Calu3 (cell line): ENCODE measurements around the gene ZNF57. TPM values are rescaled to one million over a fixed set of nuclear protein-coding genes. Genes with fewer than 3 reads are reported as not detected.
A peak's percentile ranks its signal among the peaks of the same experiment; 100 is the strongest.
"Not testable (repeated sequence)": the region's sequence is repeated elsewhere in the genome, so short reads cannot be mapped to it uniquely, and the experiment has no call there.

Source experiments
- BruUV-seq: library from RNA; stranded (reverse); fragments of 400-500 nt; replicated peaks from 2 replicates; lab custom pipeline; 2021; lab: Mats Ljungman, UMichigan
- CTCF ChIA-PET: fragments of 300-600 bp; sonication (Branson Sonifier 250); formaldehyde crosslinking; loops from one replicate; lab custom pipeline; 2022; ENCODE audit warnings: antibody characterized with exemption; lab: Charles Lee
- DNase-seq: peaks from one replicate; pipeline ENCODE4 v3.0.0; 2022
- H3K27ac Mint-ChIP-seq: one replicate; pipeline ENCODE4 v1.8.0; 2022; ENCODE audit warnings: mixed read lengths; ENCODE audit not compliant: unreplicated experiment
- H3K27me3 Mint-ChIP-seq: one replicate; pipeline ENCODE4 v1.8.0; 2022; ENCODE audit warnings: mixed read lengths; ENCODE audit not compliant: unreplicated experiment
- H3K36me3 Mint-ChIP-seq: one replicate; pipeline ENCODE4 v1.8.0; 2022; ENCODE audit warnings: mild to moderate bottlenecking, moderate library complexity, mixed read lengths; ENCODE audit not compliant: insufficient read depth, unreplicated experiment
- H3K4me1 Mint-ChIP-seq: one replicate; pipeline ENCODE4 v1.8.0; 2022; ENCODE audit warnings: mild to moderate bottlenecking, low read depth, mixed read lengths; ENCODE audit not compliant: unreplicated experiment
- H3K4me3 Mint-ChIP-seq: one replicate; pipeline ENCODE4 v1.8.0; 2022; ENCODE audit warnings: mild to moderate bottlenecking, low read depth, moderate library complexity, mixed read lengths; ENCODE audit not compliant: unreplicated experiment
- H3K9me3 Mint-ChIP-seq: one replicate; pipeline ENCODE4 v1.8.0; 2022; ENCODE audit warnings: low read depth, mixed read lengths; ENCODE audit not compliant: unreplicated experiment
- CTCF ChIP-seq: fragments of 200-600 bp; IDR thresholded peaks from one replicate; pipeline ENCODE4 v1.8.0; 2022; ENCODE audit warnings: antibody characterized with exemption; ENCODE audit not compliant: unreplicated experiment
- intact Hi-C: fragments of 100-400 bp; cut with micrococcal nuclease; formaldehyde crosslinking; loops from one replicate; pipeline ENCODE4 v1.10.0; 2022; ENCODE audit not compliant: unreplicated experiment
- total RNA-seq: library from RNA; stranded (reverse); gene quantifications from 2 replicates; pipeline ENCODE4 v1.2.3, GENCODE V29; 2022

ZNF57 gene
- total RNA-seq, 1 experiment from 2014 or later: 6.0 TPM

DNA sequence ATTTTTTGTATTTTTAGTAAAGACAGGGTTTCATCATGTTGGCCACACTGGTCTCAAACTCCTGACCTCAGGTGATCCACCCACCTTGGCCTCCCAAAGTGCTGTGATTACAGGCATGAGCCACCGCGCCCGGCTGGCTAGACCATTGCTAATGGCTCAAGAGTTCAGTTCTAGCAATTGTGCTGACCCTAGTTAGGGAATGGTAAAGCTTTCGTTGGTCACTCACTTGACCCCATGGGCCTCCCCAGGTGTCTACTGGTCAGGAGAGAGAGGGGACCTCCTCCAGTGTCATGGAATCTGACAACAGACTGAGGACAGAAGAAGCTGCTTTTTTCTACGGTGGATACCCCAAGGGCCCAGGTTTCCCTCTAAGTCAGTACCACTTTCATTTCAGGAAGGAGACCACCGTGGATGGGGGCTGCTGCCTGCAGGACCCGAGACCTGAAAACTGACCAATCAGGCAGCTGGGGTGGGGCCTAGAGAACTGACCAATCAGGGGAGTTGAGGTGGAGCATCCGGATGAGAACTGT lies 34.2 kb upstream of the ZNF57 start:
- H3K4me3 Mint-ChIP-seq: no peak overlapping the region
- peaks cover 9% of the 10 kb centered on the region for H3K4me1 Mint-ChIP-seq
- no peaks in the 10 kb centered on the region for H3K36me3 Mint-ChIP-seq
- no peak for TF ChIP-seq CTCF
- no peak overlapping the region for H3K27ac Mint-ChIP-seq
- BruUV-seq: no TSS peak
- peaks cover 12% of the 10 kb centered on the region for H3K9me3 Mint-ChIP-seq
- H3K27me3 Mint-ChIP-seq: no peaks in the 10 kb centered on the region
- CTCF ChIA-PET: no interaction called here
- intact Hi-C loops: no loop called here
- DNase-seq: no peak

DNA sequence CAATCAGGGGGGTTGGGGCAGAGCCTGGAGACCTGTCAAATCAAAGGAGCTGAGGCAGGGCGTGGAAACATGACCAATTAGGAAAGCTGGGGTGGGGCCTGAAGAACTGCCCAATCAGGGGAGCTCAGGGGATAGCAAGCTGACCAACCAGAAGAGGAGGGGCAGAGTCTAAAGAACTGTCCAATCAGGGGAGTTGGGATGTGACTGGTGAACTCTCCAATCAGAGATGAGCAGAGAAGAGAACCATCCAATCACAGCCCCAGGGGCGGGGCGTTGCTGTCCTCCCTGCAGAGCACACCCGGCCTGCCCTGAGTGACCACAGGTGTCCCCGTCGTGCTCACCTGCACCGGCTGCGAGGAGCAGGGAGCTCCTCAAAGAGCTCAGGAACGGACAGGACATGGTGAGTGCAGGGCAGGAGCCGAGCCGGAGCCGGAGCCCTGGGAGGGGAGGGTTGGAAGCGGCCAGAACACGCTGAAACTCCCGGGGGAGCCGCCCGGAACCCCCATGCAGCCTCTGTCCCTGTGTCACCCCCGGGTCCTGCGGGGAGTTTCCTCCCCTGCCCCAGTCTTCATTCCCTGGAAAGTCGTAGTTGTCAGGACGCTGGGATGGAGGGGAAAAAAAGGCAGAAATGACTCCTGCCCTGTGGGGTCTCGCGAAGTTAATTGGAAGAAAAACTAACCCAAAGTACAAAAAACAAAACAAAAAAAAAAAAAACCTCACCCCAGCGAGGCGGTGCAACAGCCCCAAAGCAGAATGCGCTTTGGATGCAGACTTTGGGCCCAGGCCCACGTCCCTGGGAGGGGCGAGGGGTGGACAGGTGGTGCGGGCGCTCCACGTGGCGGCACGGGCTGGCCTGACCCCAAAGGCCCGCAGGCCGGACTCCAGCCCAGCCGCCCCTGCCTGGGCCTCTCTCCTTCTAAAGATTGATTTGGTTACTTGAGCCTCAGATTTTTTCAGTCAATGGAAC lies 33.4 kb upstream of the ZNF57 start, which contains the start of gene ZNF556:
Gene ZNF556, plus strand, starts transcription at position 311 of the 967 bp plus-strand sequence. Its CDS starts 87 bp downstream, at position 398.
- peaks cover 9% of the 10 kb centered on the region for H3K4me1 Mint-ChIP-seq
- no peak for TF ChIP-seq CTCF
- H3K27ac Mint-ChIP-seq: no peak within 1 kb of the TSS
- DNase-seq: no peak
- peaks cover 15% of the 10 kb centered on the region for H3K9me3 Mint-ChIP-seq
- no TSS peak for BruUV-seq
- intact Hi-C loops: no loop called here
- H3K4me3 Mint-ChIP-seq: no peak within 1 kb of the TSS
- CTCF ChIA-PET: no interaction called here
- no peaks in the 10 kb centered on the region for H3K36me3 Mint-ChIP-seq
- H3K27me3 Mint-ChIP-seq: no peaks in the 10 kb centered on the region

GRCh38 chr19:2869618-2870017 lies 31.1 kb upstream of the ZNF57 start:
- no peak for DNase-seq
- intact Hi-C loops: no loop called here
- peaks cover 9% of the 10 kb centered on the region for H3K4me1 Mint-ChIP-seq
- no peaks in the 10 kb centered on the region for H3K36me3 Mint-ChIP-seq
- no peak overlapping the region for H3K4me3 Mint-ChIP-seq
- H3K27me3 Mint-ChIP-seq: no peaks in the 10 kb centered on the region
- no peak overlapping the region for H3K27ac Mint-ChIP-seq
- no peak for TF ChIP-seq CTCF
- BruUV-seq: no TSS peak
- H3K9me3 Mint-ChIP-seq: peaks cover 11% of the 10 kb centered on the region
- CTCF ChIA-PET: no interaction called here

DNA sequence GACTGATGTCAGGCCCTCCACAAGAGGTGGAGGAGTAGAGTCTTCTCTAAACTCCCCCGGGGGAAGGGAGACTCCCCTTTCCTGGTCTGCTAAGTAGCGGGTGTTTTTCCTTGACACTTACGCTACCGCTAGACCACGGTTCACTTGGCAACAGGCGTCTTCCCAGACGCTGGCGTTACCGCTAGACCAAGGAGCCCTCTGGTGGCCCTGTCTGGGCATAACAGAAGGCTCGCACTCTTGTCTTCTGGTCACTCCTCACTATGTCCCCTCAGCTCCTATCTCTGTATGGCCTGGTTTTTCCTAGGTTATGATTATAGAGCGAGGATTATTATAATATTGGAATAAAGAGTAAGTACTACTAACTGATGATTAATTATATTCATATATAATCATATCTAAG lies 28.6 kb upstream of the ZNF57 start:
- BruUV-seq, CTCF ChIA-PET, intact Hi-C loops: not testable (repeated sequence)

More for the DNA sequence above, 28.6 kb upstream of the ZNF57 start:
- not testable (repeated sequence) for H3K9me3 Mint-ChIP-seq, H3K4me1 Mint-ChIP-seq, H3K36me3 Mint-ChIP-seq, H3K27ac Mint-ChIP-seq, H3K4me3 Mint-ChIP-seq, H3K27me3 Mint-ChIP-seq
- peak; percentile 2 for DNase-seq
